HepG2 (cell line): Measurements from ENCODE around the gene NFKBIA. TPM values are rescaled to one million over a fixed set of nuclear protein-coding genes. Genes with fewer than 3 reads are reported as not detected.

ENCODE experiments used
- CREBL2 ChIP-seq: sonication (generic); formaldehyde crosslinking; IDR thresholded peaks from 2 replicates; pipeline ENCODE4 v1.8.1; 2023; ENCODE audit warnings: missing genetic modification reagents, mild to moderate bottlenecking, borderline replicate concordance
- HOXA5 ChIP-seq: sonication (generic); formaldehyde crosslinking; IDR thresholded peaks from 2 replicates; pipeline ENCODE4 v1.4.0; 2020; ENCODE audit warnings: missing genetic modification reagents
- IKZF1 ChIP-seq: fragments of 450-650 bp; IDR thresholded peaks from 2 replicates; pipeline ENCODE4 v1.7.1; 2016
- NFYB ChIP-seq: sonication (generic); formaldehyde crosslinking; IDR thresholded peaks from 2 replicates; pipeline ENCODE4 v1.4.0; 2020; ENCODE audit warnings: missing genetic modification reagents
- NR0B2 ChIP-seq: sonication (generic); formaldehyde crosslinking; IDR thresholded peaks from 2 replicates; pipeline ENCODE4 v1.4.0; 2020; ENCODE audit warnings: mild to moderate bottlenecking, missing genetic modification reagents
- ZKSCAN1 ChIP-seq: fragments of 150-350 bp; IDR thresholded peaks from 2 replicates; pipeline ENCODE4 v1.6.1; 2014; ENCODE audit warnings: low read length
- ZKSCAN5 ChIP-seq: sonication (generic); formaldehyde crosslinking; IDR thresholded peaks from 2 replicates; pipeline ENCODE4 v1.5.1; 2020; ENCODE audit warnings: mild to moderate bottlenecking, missing genetic modification reagents
- ZNF124 ChIP-seq: sonication (generic); formaldehyde crosslinking; IDR thresholded peaks from 2 replicates; pipeline ENCODE4 v1.4.0; 2020; ENCODE audit warnings: missing genetic modification reagents
- ZNF142 ChIP-seq: sonication (generic); formaldehyde crosslinking; IDR thresholded peaks from 2 replicates; pipeline ENCODE4 v1.4.0; 2020; ENCODE audit warnings: missing genetic modification reagents
- ZNF33B ChIP-seq: sonication (generic); formaldehyde crosslinking; IDR thresholded peaks from 2 replicates; pipeline ENCODE4 v1.5.1; 2020; ENCODE audit warnings: mild to moderate bottlenecking, missing genetic modification reagents
- ZNF777 ChIP-seq: sonication (generic); formaldehyde crosslinking; IDR thresholded peaks from 2 replicates; pipeline ENCODE4 v1.4.0; 2020; ENCODE audit warnings: missing genetic modification reagents
- ZSCAN30 ChIP-seq: sonication (generic); formaldehyde crosslinking; IDR thresholded peaks from 2 replicates; pipeline ENCODE4 v1.5.0; 2020; ENCODE audit warnings: mild to moderate bottlenecking, missing genetic modification reagents
- polyA plus RNA-seq, 8 experiments: library from polyadenylated mRNA; depleted of rRNA in 3 of 8; stranded (reverse) in 7 of 8; unstranded in 1 of 8; fragments of >200 nt; fragmentation: Illumina TruSeq in 4 of 8; extraction: Trizol in 4 of 8; gene quantifications; 2 replicates each; pipeline versions ENCODE4 v1.2.1 to v1.2.3, GENCODE V29; 2011 to 2016; ENCODE audit warnings: low read depth in 4 of 8, missing spikeins in 1 of 8, mixed read lengths in 1 of 8; ENCODE audit not compliant: insufficient read depth in 1 of 8
- total RNA-seq, 5 experiments: library from RNA; depleted of rRNA; stranded (reverse); fragments of >200 nt; fragmentation: Illumina TruSeq; extraction: Trizol; gene quantifications; 2 replicates each; pipeline ENCODE4 v1.2.3, GENCODE V29; 2016; ENCODE audit warnings: low read depth in 1 of 5
- TF ChIP-seq, protein P1 (sequence below): sonication (generic); formaldehyde crosslinking; IDR thresholded peaks from 2 replicates; pipeline ENCODE4 v1.4.0; 2020; ENCODE audit warnings: missing genetic modification reagents, mild to moderate bottlenecking, borderline replicate concordance
- TF ChIP-seq, protein P2 (sequence below): sonication (generic); formaldehyde crosslinking; IDR thresholded peaks from 2 replicates; pipeline ENCODE4 v1.5.0; 2020; ENCODE audit warnings: missing genetic modification reagents
- TF ChIP-seq, protein P3 (sequence below): sonication (generic); formaldehyde crosslinking; conservative IDR thresholded peaks from 2 replicates; pipeline ENCODE4 v1.5.0; 2020; ENCODE audit warnings: missing genetic modification reagents

Gene NFKBIA
- total and polyA plus RNA-seq, 2 of the 13 experiments (the other 11 are each of a cell fraction or from before 2014, with no cell fraction given): 197 to 319 TPM

- TF ChIP-seq ZNF777 (no peak), NR0B2 (CRISPR knock-in tag) (no peak), NFYB (no peak; the same call in 1 of the 2 replicates), HOXA5 (CRISPR knock-in tag) (no peak; the same call in 1 of the 2 replicates), CREBL2 (CRISPR knock-in tag) (no peak), ZKSCAN1 (peak; percentile 43; the same call in 1 of the 2 replicates), ZNF33B (CRISPR knock-in tag) (0 out of 2 replicates have a peak, but pooled peaks have one; percentile 76), ZKSCAN5 (CRISPR knock-in tag) (no peak), ZSCAN30 (CRISPR knock-in tag) (no peak), ZNF142 (CRISPR knock-in tag) (no peak), ZNF124 (CRISPR knock-in tag) (no peak), IKZF1 (no peak)
- TF ChIP-seq, protein P1, sequence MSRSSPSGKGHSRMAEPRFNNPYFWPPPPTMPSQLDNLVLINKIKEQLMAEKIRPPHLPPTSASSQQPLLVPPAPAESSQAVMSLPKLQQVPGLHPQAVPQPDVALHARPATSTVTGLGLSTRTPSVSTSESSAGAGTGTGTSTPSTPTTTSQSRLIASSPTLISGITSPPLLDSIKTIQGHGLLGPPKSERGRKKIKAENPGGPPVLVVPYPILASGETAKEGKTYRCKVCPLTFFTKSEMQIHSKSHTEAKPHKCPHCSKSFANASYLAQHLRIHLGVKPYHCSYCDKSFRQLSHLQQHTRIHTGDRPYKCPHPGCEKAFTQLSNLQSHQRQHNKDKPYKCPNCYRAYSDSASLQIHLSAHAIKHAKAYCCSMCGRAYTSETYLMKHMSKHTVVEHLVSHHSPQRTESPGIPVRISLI (CRISPR knock-in tag): peak; percentile 76; the same call in 1 of the 2 replicates
- TF ChIP-seq, protein P2, sequence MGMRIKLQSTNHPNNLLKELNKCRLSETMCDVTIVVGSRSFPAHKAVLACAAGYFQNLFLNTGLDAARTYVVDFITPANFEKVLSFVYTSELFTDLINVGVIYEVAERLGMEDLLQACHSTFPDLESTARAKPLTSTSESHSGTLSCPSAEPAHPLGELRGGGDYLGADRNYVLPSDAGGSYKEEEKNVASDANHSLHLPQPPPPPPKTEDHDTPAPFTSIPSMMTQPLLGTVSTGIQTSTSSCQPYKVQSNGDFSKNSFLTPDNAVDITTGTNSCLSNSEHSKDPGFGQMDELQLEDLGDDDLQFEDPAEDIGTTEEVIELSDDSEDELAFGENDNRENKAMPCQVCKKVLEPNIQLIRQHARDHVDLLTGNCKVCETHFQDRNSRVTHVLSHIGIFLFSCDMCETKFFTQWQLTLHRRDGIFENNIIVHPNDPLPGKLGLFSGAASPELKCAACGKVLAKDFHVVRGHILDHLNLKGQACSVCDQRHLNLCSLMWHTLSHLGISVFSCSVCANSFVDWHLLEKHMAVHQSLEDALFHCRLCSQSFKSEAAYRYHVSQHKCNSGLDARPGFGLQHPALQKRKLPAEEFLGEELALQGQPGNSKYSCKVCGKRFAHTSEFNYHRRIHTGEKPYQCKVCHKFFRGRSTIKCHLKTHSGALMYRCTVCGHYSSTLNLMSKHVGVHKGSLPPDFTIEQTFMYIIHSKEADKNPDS (CRISPR knock-in tag): no peak
- TF ChIP-seq, protein P3, sequence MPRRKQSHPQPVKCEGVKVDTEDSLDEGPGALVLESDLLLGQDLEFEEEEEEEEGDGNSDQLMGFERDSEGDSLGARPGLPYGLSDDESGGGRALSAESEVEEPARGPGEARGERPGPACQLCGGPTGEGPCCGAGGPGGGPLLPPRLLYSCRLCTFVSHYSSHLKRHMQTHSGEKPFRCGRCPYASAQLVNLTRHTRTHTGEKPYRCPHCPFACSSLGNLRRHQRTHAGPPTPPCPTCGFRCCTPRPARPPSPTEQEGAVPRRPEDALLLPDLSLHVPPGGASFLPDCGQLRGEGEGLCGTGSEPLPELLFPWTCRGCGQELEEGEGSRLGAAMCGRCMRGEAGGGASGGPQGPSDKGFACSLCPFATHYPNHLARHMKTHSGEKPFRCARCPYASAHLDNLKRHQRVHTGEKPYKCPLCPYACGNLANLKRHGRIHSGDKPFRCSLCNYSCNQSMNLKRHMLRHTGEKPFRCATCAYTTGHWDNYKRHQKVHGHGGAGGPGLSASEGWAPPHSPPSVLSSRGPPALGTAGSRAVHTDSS (CRISPR knock-in tag): no peak
Measured at GRCh38 chr14:35365130-35366055, 39.2 kb downstream of the NFKBIA start (continued).
